GM23338 (cell line): ENCODE results near the gene ELN. TPM values are rescaled to one million over a fixed set of nuclear protein-coding genes. Genes with fewer than 3 reads are reported as not detected.
A peak's percentile ranks its signal among the peaks of the same experiment; 100 is the strongest.

Experiments
- ATAC-seq: fragments of 200-7000 bp; cut with Tn5 transposase; 3 replicates; pipeline ENCODE4 v1.9.1; 2020
- DNase-seq: peaks from one replicate; pipeline ENCODE4 v3.0.0-alpha.2; 2015; ENCODE audit warnings: low spot score
- H2AFZ ChIP-seq: fragments of 200-600 bp; sonication (generic); 2 replicates; pipeline ENCODE4 v1.8.0; 2016; ENCODE audit warnings: antibody characterized with exemption, mild to moderate bottlenecking, moderate library complexity
- H3F3A ChIP-seq: fragments of 200-600 bp; sonication (generic); replicated peaks from 2 replicates; pipeline ENCODE4 v1.8.0; 2017; ENCODE audit warnings: antibody characterized with exemption, mixed run types, low read depth
- H3K27ac ChIP-seq: fragments of 200-600 bp; sonication (generic); 2 replicates; pipeline ENCODE4 v1.6.1; 2016; ENCODE audit warnings: low read depth
- H3K27me3 ChIP-seq: fragments of 200-600 bp; sonication (generic); 2 replicates; pipeline ENCODE4 v1.8.0; 2016; ENCODE audit warnings: mild to moderate bottlenecking, mixed run types, moderate library complexity; ENCODE audit not compliant: insufficient read depth
- H3K36me3 ChIP-seq: fragments of 200-600 bp; sonication (generic); 2 replicates; pipeline ENCODE4 v1.8.0; 2016; ENCODE audit warnings: mild to moderate bottlenecking; ENCODE audit not compliant: insufficient read depth
- H3K4me1 ChIP-seq: fragments of 200-600 bp; sonication (generic); 2 replicates; pipeline ENCODE4 v1.8.0; 2016; ENCODE audit warnings: mild to moderate bottlenecking, moderate library complexity; ENCODE audit not compliant: insufficient read depth
- H3K4me2 ChIP-seq: fragments of 200-600 bp; sonication (generic); 2 replicates; pipeline ENCODE4 v1.7.1; 2017; ENCODE audit warnings: mixed run types
- H3K4me3 ChIP-seq: fragments of 200-600 bp; sonication (generic); 2 replicates; pipeline ENCODE4 v1.6.1; 2016; ENCODE audit warnings: mixed run types
- H3K79me2 ChIP-seq: fragments of 200-600 bp; sonication (generic); replicated peaks from 2 replicates; pipeline ENCODE4 v1.8.0; 2017; ENCODE audit warnings: mild to moderate bottlenecking; ENCODE audit not compliant: insufficient read depth
- H3K9me2 ChIP-seq: fragments of 200-600 bp; sonication (generic); 2 replicates; pipeline ENCODE4 v1.8.0; 2017; ENCODE audit not compliant: insufficient read depth
- H4K20me1 ChIP-seq: fragments of 200-600 bp; sonication (generic); replicated peaks from 2 replicates; pipeline ENCODE4 v1.8.0; 2017; ENCODE audit warnings: mild to moderate bottlenecking; ENCODE audit not compliant: insufficient read depth
- H3K27ac Mint-ChIP-seq: 2 replicates; pipeline ENCODE4 v1.8.0; 2020; ENCODE audit warnings: inconsistent platforms, mild to moderate bottlenecking, moderate library complexity, mixed read lengths
- H3K27me3 Mint-ChIP-seq: 3 replicates; pipeline ENCODE4 v1.8.0; 2022; ENCODE audit warnings: low read depth, mild to moderate bottlenecking, moderate library complexity, mixed read lengths, inconsistent platforms; ENCODE audit not compliant: insufficient read depth, poor library complexity
- H3K36me3 Mint-ChIP-seq: 3 replicates; pipeline ENCODE4 v1.8.0; 2021; ENCODE audit warnings: low read depth, mild to moderate bottlenecking, inconsistent platforms, moderate library complexity, mixed read lengths
- H3K4me1 Mint-ChIP-seq: 3 replicates; pipeline ENCODE4 v1.8.0; 2020; ENCODE audit warnings: mild to moderate bottlenecking, inconsistent platforms, mixed read lengths
- H3K4me3 Mint-ChIP-seq: 3 replicates; pipeline ENCODE4 v1.8.0; 2021; ENCODE audit warnings: moderate library complexity, mild to moderate bottlenecking, inconsistent platforms, mixed read lengths
- H3K9me3 Mint-ChIP-seq: 3 replicates; pipeline ENCODE4 v1.8.0; 2020; ENCODE audit warnings: moderate library complexity, mild to moderate bottlenecking, inconsistent platforms, mixed read lengths
- EZH2 ChIP-seq: fragments of 200-600 bp; sonication (generic); IDR thresholded peaks from one replicate; pipeline ENCODE4 v1.8.0; 2017; ENCODE audit warnings: antibody characterized with exemption, mild to moderate bottlenecking, low read depth; ENCODE audit not compliant: unreplicated experiment
- EZH2phosphoT487 ChIP-seq: fragments of 200-600 bp; sonication (generic); IDR thresholded peaks from one replicate; pipeline ENCODE4 v1.8.1; 2018; ENCODE audit warnings: antibody characterized with exemption; ENCODE audit not compliant: unreplicated experiment
- JUNB ChIP-seq: IDR thresholded peaks from one replicate; pipeline ENCODE4 v1.6.1; 2016; ENCODE audit warnings: antibody characterized with exemption; ENCODE audit not compliant: unreplicated experiment
- NANOG ChIP-seq: IDR thresholded peaks from 2 replicates; pipeline ENCODE4 v1.6.1; 2016; ENCODE audit warnings: antibody characterized with exemption, borderline replicate concordance
- POLR2AphosphoS5 ChIP-seq: IDR thresholded peaks from 2 replicates; pipeline ENCODE4 v1.6.1; 2016; ENCODE audit warnings: antibody characterized with exemption, low read depth
- STAT1 ChIP-seq: IDR thresholded peaks from one replicate; pipeline ENCODE4 v1.6.1; 2016; ENCODE audit warnings: antibody characterized with exemption; ENCODE audit not compliant: unreplicated experiment
- ZNF331 ChIP-seq: fragments of 250-450 bp; sonication (Bioruptor Pico); IDR thresholded peaks from 2 replicates; pipeline ENCODE4 v1.5.0; 2020; ENCODE audit warnings: low read depth, mild to moderate bottlenecking, moderate library complexity
- polyA plus RNA-seq: library from polyadenylated mRNA; unstranded; fragments of >200 nt; fragmentation: Nextera tagmentation; extraction: Ambion mirVana; gene quantifications from 2 replicates; pipeline ENCODE4 v1.2.1, GENCODE V29; 2016
- total RNA-seq: library from RNA; depleted of rRNA; stranded (reverse); fragments of >200 nt; shearing (Covaris generic); gene quantifications from 2 replicates; pipeline ENCODE4 v1.2.3, GENCODE V29; 2014
- TF ChIP-seq, protein P1 (sequence below): fragments of 250-450 bp; sonication (Bioruptor Pico); IDR thresholded peaks from 2 replicates; pipeline ENCODE4 v1.5.0; 2020; ENCODE audit warnings: mild to moderate bottlenecking, moderate library complexity

The ELN gene
- total and polyA plus RNA-seq, 2 experiments from 2014 or later: 1.1 to 5.6 TPM

GRCh38 chr7:74022507-74022906 lies 5.5 kb upstream of the ELN start:
- no peak overlapping the region for H3K4me3 Mint-ChIP-seq
- H3K27ac Mint-ChIP-seq: no peak overlapping the region
- H3K36me3 Mint-ChIP-seq: no peaks in the 10 kb centered on the region; the same call in 2 of the 3 replicates
- Histone ChIP-seq H3K79me2 (no peaks in the 10 kb centered on the region), H3K27me3 (no peaks in the 10 kb centered on the region), H2AFZ (no peak overlapping the region), H3K9me2 (no peaks in the 10 kb centered on the region), H3K4me3 (no peak overlapping the region), H3K4me2 (no peak overlapping the region), H3K36me3 (no peaks in the 10 kb centered on the region), H3K4me1 (peaks cover 4% of the 10 kb centered on the region; the same call in 1 of the 2 replicates), H4K20me1 (no peaks in the 10 kb centered on the region), H3F3A (no peaks in the 10 kb centered on the region), H3K27ac (no peak overlapping the region)
- ATAC-seq: no peak
- TF ChIP-seq, protein P1, sequence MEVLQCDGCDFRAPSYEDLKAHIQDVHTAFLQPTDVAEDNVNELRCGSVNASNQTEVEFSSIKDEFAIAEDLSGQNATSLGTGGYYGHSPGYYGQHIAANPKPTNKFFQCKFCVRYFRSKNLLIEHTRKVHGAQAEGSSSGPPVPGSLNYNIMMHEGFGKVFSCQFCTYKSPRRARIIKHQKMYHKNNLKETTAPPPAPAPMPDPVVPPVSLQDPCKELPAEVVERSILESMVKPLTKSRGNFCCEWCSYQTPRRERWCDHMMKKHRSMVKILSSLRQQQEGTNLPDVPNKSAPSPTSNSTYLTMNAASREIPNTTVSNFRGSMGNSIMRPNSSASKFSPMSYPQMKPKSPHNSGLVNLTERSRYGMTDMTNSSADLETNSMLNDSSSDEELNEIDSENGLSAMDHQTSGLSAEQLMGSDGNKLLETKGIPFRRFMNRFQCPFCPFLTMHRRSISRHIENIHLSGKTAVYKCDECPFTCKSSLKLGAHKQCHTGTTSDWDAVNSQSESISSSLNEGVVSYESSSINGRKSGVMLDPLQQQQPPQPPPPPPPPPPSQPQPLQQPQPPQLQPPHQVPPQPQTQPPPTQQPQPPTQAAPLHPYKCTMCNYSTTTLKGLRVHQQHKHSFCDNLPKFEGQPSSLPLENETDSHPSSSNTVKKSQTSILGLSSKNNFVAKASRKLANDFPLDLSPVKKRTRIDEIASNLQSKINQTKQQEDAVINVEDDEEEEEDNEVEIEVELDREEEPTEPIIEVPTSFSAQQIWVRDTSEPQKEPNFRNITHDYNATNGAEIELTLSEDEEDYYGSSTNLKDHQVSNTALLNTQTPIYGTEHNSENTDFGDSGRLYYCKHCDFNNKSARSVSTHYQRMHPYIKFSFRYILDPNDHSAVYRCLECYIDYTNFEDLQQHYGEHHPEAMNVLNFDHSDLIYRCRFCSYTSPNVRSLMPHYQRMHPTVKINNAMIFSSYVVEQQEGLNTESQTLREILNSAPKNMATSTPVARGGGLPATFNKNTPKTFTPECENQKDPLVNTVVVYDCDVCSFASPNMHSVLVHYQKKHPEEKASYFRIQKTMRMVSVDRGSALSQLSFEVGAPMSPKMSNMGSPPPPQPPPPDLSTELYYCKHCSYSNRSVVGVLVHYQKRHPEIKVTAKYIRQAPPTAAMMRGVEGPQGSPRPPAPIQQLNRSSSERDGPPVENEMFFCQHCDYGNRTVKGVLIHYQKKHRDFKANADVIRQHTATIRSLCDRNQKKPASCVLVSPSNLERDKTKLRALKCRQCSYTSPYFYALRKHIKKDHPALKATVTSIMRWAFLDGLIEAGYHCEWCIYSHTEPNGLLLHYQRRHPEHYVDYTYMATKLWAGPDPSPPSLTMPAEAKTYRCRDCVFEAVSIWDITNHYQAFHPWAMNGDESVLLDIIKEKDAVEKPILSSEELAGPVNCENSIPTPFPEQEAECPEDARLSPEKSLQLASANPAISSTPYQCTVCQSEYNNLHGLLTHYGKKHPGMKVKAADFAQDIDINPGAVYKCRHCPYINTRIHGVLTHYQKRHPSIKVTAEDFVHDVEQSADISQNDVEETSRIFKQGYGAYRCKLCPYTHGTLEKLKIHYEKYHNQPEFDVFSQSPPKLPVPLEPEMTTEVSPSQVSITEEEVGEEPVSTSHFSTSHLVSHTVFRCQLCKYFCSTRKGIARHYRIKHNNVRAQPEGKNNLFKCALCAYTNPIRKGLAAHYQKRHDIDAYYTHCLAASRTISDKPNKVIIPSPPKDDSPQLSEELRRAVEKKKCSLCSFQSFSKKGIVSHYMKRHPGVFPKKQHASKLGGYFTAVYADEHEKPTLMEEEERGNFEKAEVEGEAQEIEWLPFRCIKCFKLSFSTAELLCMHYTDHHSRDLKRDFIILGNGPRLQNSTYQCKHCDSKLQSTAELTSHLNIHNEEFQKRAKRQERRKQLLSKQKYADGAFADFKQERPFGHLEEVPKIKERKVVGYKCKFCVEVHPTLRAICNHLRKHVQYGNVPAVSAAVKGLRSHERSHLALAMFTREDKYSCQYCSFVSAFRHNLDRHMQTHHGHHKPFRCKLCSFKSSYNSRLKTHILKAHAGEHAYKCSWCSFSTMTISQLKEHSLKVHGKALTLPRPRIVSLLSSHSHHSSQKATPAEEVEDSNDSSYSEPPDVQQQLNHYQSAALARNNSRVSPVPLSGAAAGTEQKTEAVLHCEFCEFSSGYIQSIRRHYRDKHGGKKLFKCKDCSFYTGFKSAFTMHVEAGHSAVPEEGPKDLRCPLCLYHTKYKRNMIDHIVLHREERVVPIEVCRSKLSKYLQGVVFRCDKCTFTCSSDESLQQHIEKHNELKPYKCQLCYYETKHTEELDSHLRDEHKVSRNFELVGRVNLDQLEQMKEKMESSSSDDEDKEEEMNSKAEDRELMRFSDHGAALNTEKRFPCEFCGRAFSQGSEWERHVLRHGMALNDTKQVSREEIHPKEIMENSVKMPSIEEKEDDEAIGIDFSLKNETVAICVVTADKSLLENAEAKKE (CRISPR knock-in tag): no peak
- TF ChIP-seq EZH2 (no peak), NANOG (no peak), EZH2phosphoT487 (no peak), STAT1 (no peak), POLR2AphosphoS5 (no peak), JUNB (no peak)
- H3K4me1 Mint-ChIP-seq: peaks cover 20% of the 10 kb centered on the region
- H3K9me3 Mint-ChIP-seq: no peaks in the 10 kb centered on the region
- peaks cover 14% of the 10 kb centered on the region for H3K27me3 Mint-ChIP-seq
- DNase-seq: no peak

- H3K36me3 Mint-ChIP-seq: no peaks in the 10 kb centered on the region
- peaks cover 6% of the 10 kb centered on the region; the same call in 1 of the 2 replicates for H3K4me1 ChIP-seq
- no peaks in the 10 kb centered on the region for H4K20me1 ChIP-seq
- ATAC-seq (peak; percentile 15), DNase-seq (peak; percentile 35)
- H3K27me3 Mint-ChIP-seq: peaks cover 14% of the 10 kb centered on the region
- H3K36me3 ChIP-seq: no peaks in the 10 kb centered on the region
- H3K4me2 ChIP-seq: no peak overlapping the region
- H3K4me3 Mint-ChIP-seq: no peak overlapping the region
- no peaks in the 10 kb centered on the region for H3K9me3 Mint-ChIP-seq
- peaks cover 20% of the 10 kb centered on the region for H3K4me1 Mint-ChIP-seq
- no peaks in the 10 kb centered on the region for H3K79me2 ChIP-seq
- H3K27me3 ChIP-seq: no peaks in the 10 kb centered on the region
- H3K9me2 ChIP-seq: no peaks in the 10 kb centered on the region
- H3K27ac ChIP-seq: no peak overlapping the region
- H3K27ac Mint-ChIP-seq: no peak overlapping the region
- no peak overlapping the region for H3K4me3 ChIP-seq
- H2AFZ ChIP-seq: no peak overlapping the region
- H3F3A ChIP-seq: no peaks in the 10 kb centered on the region
- TF ChIP-seq ZNF331: no peak
Measured at GRCh38 chr7:74023092-74023536, 4.9 kb upstream of the ELN start.
